Hematopoietic multipotent progenitor cell treated with erythropoietin and hydrocortisone succinate and interleukin-3 and kit ligand, for 17 days (in vitro differentiated cells): ENCODE results near the gene EVPL.
"Not testable (repeated sequence)": the region's sequence is repeated elsewhere in the genome, so short reads cannot be mapped to it uniquely, and the experiment has no call there.

Experiments used
- DNase-seq: peaks from one replicate; pipeline ENCODE4 v3.0.0-alpha.2; 2015; ENCODE audit warnings: low spot score

The EVPL gene

GRCh38 chr17:76027159-76027839 lies at the start of gene EVPL:
EVPL (minus strand) TSS chr17:76027306; CDS start chr17:76027198, 108 bp downstream.
- peak; percentile 79 for DNase-seq

- no peak for DNase-seq
These were observed 49.1 kb upstream of the EVPL start for GRCh38 chr17:76076146-76076764.

GRCh38 chr17:76075364-76076145 lies 48.4 kb upstream of the EVPL start:
- no peak for DNase-seq

- no peak for DNase-seq
These were observed 47.6 kb upstream of the EVPL start, which contains the start of gene GALR2 for GRCh38 chr17:76074390-76075363. GALR2 (plus strand) TSS chr17:76074781; CDS start chr17:76074884, 103 bp downstream.

- peak; percentile 85 for DNase-seq
These were observed 45.2 kb upstream of the EVPL start, which contains the start of gene SRP68 for GRCh38 chr17:76072148-76072858. SRP68 (minus strand) TSS chr17:76072517; CDS start chr17:76072491, 26 bp downstream.

GRCh38 chr17:76071531-76072147 lies 44.5 kb upstream of the EVPL start:
- DNase-seq = peak; percentile 36

- DNase-seq = no peak
These were observed 38.7 kb upstream of the EVPL start for GRCh38 chr17:76065775-76066174.

GRCh38 chr17:76063875-76064546 lies 36.9 kb upstream of the EVPL start:
- no peak for DNase-seq

GRCh38 chr17:76058264-76058663 lies 31.2 kb upstream of the EVPL start:
- DNase-seq = not testable (repeated sequence)

- peak; percentile 63 for DNase-seq
These were observed 29.8 kb upstream of the EVPL start for GRCh38 chr17:76056882-76057281.

- DNase-seq = peak; percentile 23
These were observed 27.0 kb upstream of the EVPL start for GRCh38 chr17:76054112-76054476.

GRCh38 chr17:76053246-76054111 lies 26.4 kb upstream of the EVPL start:
- DNase-seq = peak; percentile 72

- DNase-seq = no peak
These were observed 24.5 kb upstream of the EVPL start for GRCh38 chr17:76051561-76051960.

- DNase-seq = no peak
These were observed 23.7 kb upstream of the EVPL start for GRCh38 chr17:76050538-76051467.

- DNase-seq = no peak
These were observed 22.9 kb upstream of the EVPL start for GRCh38 chr17:76049836-76050537.

- DNase-seq = no peak
These were observed 22.1 kb upstream of the EVPL start for GRCh38 chr17:76049239-76049638.

GRCh38 chr17:76048711-76049110 lies 21.6 kb upstream of the EVPL start:
- no peak for DNase-seq
